Right atrium auricular region (tissue), 2 donors: ENCODE data around the gene SMKR1. TPM values are rescaled to one million over a fixed set of nuclear protein-coding genes. Genes with fewer than 3 reads are reported as not detected.
"Not testable (repeated sequence)": the region's sequence is repeated elsewhere in the genome, so short reads cannot be mapped to it uniquely, and the experiment has no call there.

Experiments
- DNase-seq: peaks from one replicate; pipeline ENCODE4 v3.0.0-alpha.2; 2019; ENCODE audit warnings: low spot score
- H3K27ac ChIP-seq, 2 donors: fragments of 200-600 bp; sonication (generic); 1 replicate in 1 of 2; 2 replicates in 1 of 2; pipeline ENCODE4 v1.5.1; 2016 to 2019
- H3K27me3 ChIP-seq, 2 donors: fragments of 200-600 bp; sonication (generic); one replicate each; pipeline versions ENCODE4 v1.5.1 to v1.6.0; 2017 to 2019
- H3K36me3 ChIP-seq: fragments of 200-600 bp; sonication (generic); one replicate; pipeline ENCODE4 v1.5.1; 2016
- H3K4me1 ChIP-seq, 2 donors: fragments of 200-600 bp; sonication (generic); one replicate each; pipeline versions ENCODE4 v1.5.1 to v1.6.0; 2017 to 2019
- H3K4me3 ChIP-seq, 2 donors: fragments of 200-600 bp; sonication (generic); 1 replicate in 1 of 2; 2 replicates in 1 of 2; pipeline ENCODE4 v1.5.1; 2017 to 2019; ENCODE audit warnings: mild to moderate bottlenecking in 1 of 2, moderate library complexity in 1 of 2
- H3K9me3 ChIP-seq, 2 donors: fragments of 200-600 bp; sonication (generic); one replicate each; pipeline ENCODE4 v1.5.1; 2019
- CTCF ChIP-seq, 2 donors: fragments of 200-600 bp; sonication (generic); IDR thresholded peaks; one replicate each; pipeline ENCODE4 v1.5.1; 2019; ENCODE audit warnings: antibody characterized with exemption in 2 of 2
- total RNA-seq, 2 donors: library from RNA; depleted of rRNA; stranded (reverse); fragments of >200 nt; gene quantifications; one replicate each; pipeline ENCODE4 v1.1.0, GENCODE V29; 2016

Gene SMKR1
- total RNA-seq, 2 donors from 2014 or later = not detected

GRCh38 chr7:129523924-129524323, 21.6 kb downstream of the SMKR1 start:
- Histone ChIP-seq H3K27ac (no peak overlapping the region), H3K36me3 (no peaks in the 10 kb centered on the region), H3K9me3 (no peaks in the 10 kb centered on the region), H3K4me3 (no peak overlapping the region), H3K27me3 (no peaks in the 10 kb centered on the region), H3K4me1 (no peaks in the 10 kb centered on the region)
- no peak for TF ChIP-seq CTCF (IDR thresholded peaks at IDR 0.05)
- no peak for DNase-seq

GRCh38 chr7:129524405-129524804, 22.1 kb downstream of the SMKR1 start:
- H3K9me3 ChIP-seq, DNase-seq, H3K27me3 ChIP-seq, H3K27ac ChIP-seq, H3K36me3 ChIP-seq, H3K4me1 ChIP-seq, H3K4me3 ChIP-seq: not testable (repeated sequence)

- H3K27me3 ChIP-seq = no peaks in the 10 kb centered on the region
- TF ChIP-seq CTCF (IDR thresholded peaks at IDR 0.05) = no peak
- H3K27ac ChIP-seq = no peak overlapping the region
- H3K4me3 ChIP-seq = no peak overlapping the region
- H3K4me1 ChIP-seq = no peaks in the 10 kb centered on the region
- no peak for DNase-seq
- H3K36me3 ChIP-seq = no peaks in the 10 kb centered on the region
- H3K9me3 ChIP-seq = no peaks in the 10 kb centered on the region
These were observed 23.0 kb downstream of the SMKR1 start for GRCh38 chr7:129525225-129525862.

- no peak for TF ChIP-seq CTCF (IDR thresholded peaks at IDR 0.05)
- no peaks in the 10 kb centered on the region for H3K36me3 ChIP-seq
- H3K9me3 ChIP-seq = no peaks in the 10 kb centered on the region
- H3K4me1 ChIP-seq = no peaks in the 10 kb centered on the region
- H3K4me3 ChIP-seq = no peak overlapping the region
- H3K27ac ChIP-seq = no peak overlapping the region
- DNase-seq = no peak
- H3K27me3 ChIP-seq = no peaks in the 10 kb centered on the region
These were observed 27.3 kb downstream of the SMKR1 start for GRCh38 chr7:129529643-129530042.

GRCh38 chr7:129530795-129531391, 28.6 kb downstream of the SMKR1 start:
- no peak for TF ChIP-seq CTCF (IDR thresholded peaks at IDR 0.05)
- Histone ChIP-seq H3K4me1 (no peaks in the 10 kb centered on the region), H3K4me3 (no peak overlapping the region), H3K27ac (no peak overlapping the region), H3K27me3 (no peaks in the 10 kb centered on the region), H3K9me3 (no peaks in the 10 kb centered on the region), H3K36me3 (no peaks in the 10 kb centered on the region)
- DNase-seq = no peak

GRCh38 chr7:129531721-129532120, 29.4 kb downstream of the SMKR1 start:
- DNase-seq = no peak
- no peaks in the 10 kb centered on the region for H3K36me3 ChIP-seq
- H3K27me3 ChIP-seq = no peaks in the 10 kb centered on the region
- TF ChIP-seq CTCF (IDR thresholded peaks at IDR 0.05) = no peak
- no peaks in the 10 kb centered on the region for H3K9me3 ChIP-seq
- no peak overlapping the region for H3K4me3 ChIP-seq
- H3K4me1 ChIP-seq = no peaks in the 10 kb centered on the region
- H3K27ac ChIP-seq = no peak overlapping the region
